CD4-positive, alpha-beta T cell (primary cell): ENCODE data around the gene NEGR1. TPM values are rescaled to one million over a fixed set of nuclear protein-coding genes. Genes with fewer than 3 reads are reported as not detected.

ENCODE experiments used
- ATAC-seq: fragments of 200-7000 bp; cut with Tn5 transposase; one replicate; pipeline ENCODE4 v1.10.0; 2022; ENCODE audit warnings: mild to moderate bottlenecking; ENCODE audit not compliant: poor library complexity
- CTCF ChIA-PET: fragments of 350-600 bp; sonication (Branson Sonifier 250); formaldehyde crosslinking; loops from one replicate; lab custom pipeline; 2021; ENCODE audit warnings: antibody characterized with exemption, inconsistent platforms; lab: Charles Lee
- POLR2A ChIA-PET: fragments of 350-600 bp; sonication (Branson Sonifier 250); formaldehyde crosslinking; loops from one replicate; lab custom pipeline; 2021; ENCODE audit warnings: antibody characterized with exemption, inconsistent platforms; lab: Charles Lee
- DNase-seq, 14 experiments: peaks; one replicate each; pipeline ENCODE4 v3.0.0-alpha.2; 2013 to 2020; ENCODE audit warnings: mixed read lengths in 2 of 14
- H3K27ac ChIP-seq, 2 donors: one replicate each; pipeline versions ENCODE4 v1.5.1 to v1.7.0; 2013; ENCODE audit warnings: low read length in 2 of 2, low read depth in 1 of 2, mild to moderate bottlenecking in 1 of 2
- H3K27me3 ChIP-seq, 2 experiments: 1 replicate in 1 of 2; 2 replicates in 1 of 2; pipeline versions ENCODE4 v1.6.1 to v1.7.0; 2013; ENCODE audit warnings: low read length in 2 of 2, control low read depth in 1 of 2, mild to moderate bottlenecking in 1 of 2, moderate library complexity in 1 of 2; ENCODE audit not compliant: insufficient read depth in 2 of 2, control insufficient read depth in 1 of 2
- H3K36me3 ChIP-seq: one replicate; pipeline ENCODE4 v1.6.1; 2013; ENCODE audit warnings: low read length, control low read depth; ENCODE audit not compliant: insufficient read depth
- H3K4me1 ChIP-seq: one replicate; pipeline ENCODE4 v1.6.1; 2013; ENCODE audit warnings: low read length, control low read depth; ENCODE audit not compliant: insufficient read depth
- H3K4me3 ChIP-seq: one replicate; pipeline ENCODE4 v1.5.1; 2013; ENCODE audit warnings: mild to moderate bottlenecking, low read length, moderate library complexity
- H3K9me3 ChIP-seq, 2 experiments: 1 replicate in 1 of 2; 2 replicates in 1 of 2; pipeline versions ENCODE4 v1.6.1 to v1.7.0; 2013; ENCODE audit warnings: low read length in 2 of 2, mild to moderate bottlenecking in 2 of 2, control low read depth in 1 of 2, moderate library complexity in 1 of 2; ENCODE audit not compliant: control insufficient read depth in 1 of 2, insufficient read depth in 1 of 2
- H3K27ac Mint-ChIP-seq: one replicate; pipeline ENCODE4 v1.8.0; 2020; ENCODE audit warnings: mixed read lengths
- H3K27me3 Mint-ChIP-seq: one replicate; pipeline ENCODE4 v1.8.0; 2021; ENCODE audit warnings: mixed read lengths
- H3K36me3 Mint-ChIP-seq: one replicate; pipeline ENCODE4 v1.8.0; 2021; ENCODE audit warnings: low read depth, mixed read lengths
- H3K4me1 Mint-ChIP-seq: one replicate; pipeline ENCODE4 v1.8.0; 2021; ENCODE audit warnings: low read depth, mixed read lengths
- H3K4me3 Mint-ChIP-seq: one replicate; pipeline ENCODE4 v1.8.0; 2020; ENCODE audit warnings: mild to moderate bottlenecking, mixed read lengths
- H3K9me3 Mint-ChIP-seq: one replicate; pipeline ENCODE4 v1.8.0; 2020; ENCODE audit warnings: mixed read lengths
- CTCF ChIP-seq: fragments of 200-600 bp; IDR thresholded peaks from one replicate; pipeline ENCODE4 v1.8.0; 2022; ENCODE audit warnings: antibody characterized with exemption, mild to moderate bottlenecking
- intact Hi-C, 2 experiments: fragments of 100-400 bp; cut with DNase I in 1 of 2; cut with micrococcal nuclease in 1 of 2; formaldehyde crosslinking; loops; one replicate each; pipeline versions ENCODE4 v1.15.1 to v1.9.0; 2023 to 2025; cut with DNase I, micrococcal nuclease
- total RNA-seq, 174 experiments: library from RNA in 2 of 174; stranded (reverse) in 2 of 174; gene quantifications; one replicate each; pipeline ENCODE4 v1.2.3 and lab custom pipeline; 2021 to 2026

Gene NEGR1
- total RNA-seq, 2 experiments from 2014 or later: 0.03 TPM

- Mint-ChIP-seq H3K4me1 (no peaks in the 10 kb centered on the region), H3K36me3 (no peaks in the 10 kb centered on the region), H3K9me3 (peaks cover 2% of the 10 kb centered on the region), H3K27ac (no peak overlapping the region), H3K27me3 (no peaks in the 10 kb centered on the region), H3K4me3 (no peak overlapping the region)
- H3K27me3 ChIP-seq: no peaks in the 10 kb centered on the region
- H3K36me3 ChIP-seq: no peaks in the 10 kb centered on the region
- no peak for ATAC-seq
- no peak overlapping the region for H3K4me3 ChIP-seq
- no peaks in the 10 kb centered on the region for H3K4me1 ChIP-seq
- H3K27ac ChIP-seq: no peak overlapping the region
- no peak for TF ChIP-seq CTCF
- POLR2A ChIA-PET: no interaction called here
- peaks cover 0 to 3% of the 10 kb centered on the region in 2 experiments for H3K9me3 ChIP-seq
- intact Hi-C loops: no loop called here
- no peak for DNase-seq
- CTCF ChIA-PET: no interaction called here
Observed at GRCh38 chr1:71784241-71784640, 498.1 kb downstream of the NEGR1 start.

- intact Hi-C loops: no loop called here
- CTCF ChIA-PET: no interaction called here
- Mint-ChIP-seq H3K36me3 (no peaks in the 10 kb centered on the region), H3K4me3 (no peak overlapping the region), H3K4me1 (no peaks in the 10 kb centered on the region), H3K27me3 (no peaks in the 10 kb centered on the region), H3K9me3 (peaks cover 2% of the 10 kb centered on the region), H3K27ac (no peak overlapping the region)
- no peaks in the 10 kb centered on the region for H3K36me3 ChIP-seq
- H3K27ac ChIP-seq: no peak overlapping the region
- H3K27me3 ChIP-seq: no peaks in the 10 kb centered on the region
- no peak overlapping the region for H3K4me3 ChIP-seq
- DNase-seq: no peak
- peaks cover 0 to 3% of the 10 kb centered on the region in 2 experiments for H3K9me3 ChIP-seq
- POLR2A ChIA-PET: no interaction called here
- no peak for TF ChIP-seq CTCF
- H3K4me1 ChIP-seq: no peaks in the 10 kb centered on the region
- no peak for ATAC-seq
Observed at GRCh38 chr1:71783071-71783470, 499.3 kb downstream of the NEGR1 start.

GRCh38 chr1:71781450-71781849 is 500.9 kb downstream of the NEGR1 start:
- H3K27ac Mint-ChIP-seq: no peak overlapping the region
- CTCF ChIA-PET: no interaction called here
- H3K9me3 Mint-ChIP-seq: peaks cover 2% of the 10 kb centered on the region
- no peaks in the 10 kb centered on the region for H3K27me3 ChIP-seq
- no peaks in the 10 kb centered on the region for H3K4me1 ChIP-seq
- intact Hi-C loops: no loop called here
- POLR2A ChIA-PET: no interaction called here
- no peak overlapping the region for H3K4me3 ChIP-seq
- H3K4me1 Mint-ChIP-seq: no peaks in the 10 kb centered on the region
- H3K36me3 ChIP-seq: no peaks in the 10 kb centered on the region
- H3K4me3 Mint-ChIP-seq: no peak overlapping the region
- no peak overlapping the region for H3K27ac ChIP-seq
- DNase-seq (no peak), ATAC-seq (no peak)
- peaks cover 0 to 3% of the 10 kb centered on the region in 2 experiments for H3K9me3 ChIP-seq
- H3K27me3 Mint-ChIP-seq: no peaks in the 10 kb centered on the region
- TF ChIP-seq CTCF: no peak
- H3K36me3 Mint-ChIP-seq: no peaks in the 10 kb centered on the region
